Measurements from ENCODE around the gene MAP1LC3B2. TPM values are rescaled to one million over a fixed set of nuclear protein-coding genes. Genes with fewer than 3 reads are reported as not detected.
A peak's percentile ranks its signal among the peaks of the same experiment; 100 is the strongest.

Gene MAP1LC3B2
- total RNA-seq, 1 donor from 2014 or later: 4.4 TPM

DNA sequence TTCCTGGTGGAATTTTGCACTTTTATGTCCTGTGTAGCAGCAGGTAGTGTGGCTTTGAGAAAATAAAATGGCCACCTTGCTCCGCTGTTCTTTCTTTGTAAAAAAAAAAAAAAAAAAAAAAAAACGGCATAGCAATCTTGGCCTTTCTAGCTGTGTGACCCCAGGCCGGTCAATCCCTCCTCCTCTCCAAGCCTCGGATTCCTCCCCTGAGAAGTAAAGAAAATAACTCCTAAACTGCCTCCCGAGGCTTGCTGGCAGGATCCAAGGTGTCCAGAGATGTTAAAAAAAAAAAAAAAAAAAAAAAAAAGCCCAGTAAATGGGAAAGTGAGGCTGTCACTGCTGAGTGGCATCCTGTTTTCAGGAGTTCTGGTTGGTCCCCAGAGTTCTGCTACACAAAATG is 23.9 kb upstream of the MAP1LC3B2 start:
- intact Hi-C loops (cut with DNase I): no loop called here
- no peak for ATAC-seq
- no peak for DNase-seq (ENCODE audit: low spot score)

DNA sequence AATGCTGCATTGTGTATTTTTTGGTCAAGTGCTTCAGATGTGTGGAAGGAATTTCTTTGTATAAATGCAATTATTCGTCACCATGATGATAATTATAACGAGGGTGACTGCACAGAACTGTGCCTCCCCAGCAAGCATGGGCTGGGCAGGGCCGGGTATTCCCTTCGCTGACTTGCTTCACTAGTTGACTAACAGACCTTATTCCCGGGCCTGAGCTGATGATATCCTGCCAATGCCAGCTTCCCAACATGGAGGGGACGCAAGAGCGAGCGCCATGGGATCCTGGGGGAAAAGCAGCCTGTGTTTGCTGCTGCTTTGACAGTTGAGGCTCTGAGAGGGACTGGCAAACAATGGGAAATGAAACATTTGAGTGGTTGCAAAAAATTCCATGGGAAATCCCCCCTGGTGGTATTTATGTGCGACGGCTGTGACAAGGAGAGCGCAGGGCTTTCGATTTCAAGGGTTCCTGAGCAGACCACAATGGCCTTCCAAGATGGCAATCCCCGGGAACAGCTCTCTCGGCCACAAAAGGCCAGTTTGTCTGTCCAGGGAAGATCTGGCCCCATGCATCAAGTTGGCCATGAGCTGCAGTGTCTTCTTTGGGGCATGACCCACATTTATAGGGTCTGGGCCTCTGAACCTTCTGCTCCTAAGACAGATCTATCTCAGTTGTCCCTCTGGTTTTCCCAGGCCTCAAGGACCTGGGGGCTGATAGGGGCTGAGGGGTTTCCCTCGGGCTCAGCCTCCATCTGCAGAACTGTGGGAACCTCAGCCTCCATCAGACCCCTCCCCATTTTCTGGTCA is 21.9 kb upstream of the MAP1LC3B2 start:
- intact Hi-C loops (cut with DNase I): no loop called here
- DNase-seq (ENCODE audit: low spot score): no peak
- ATAC-seq: no peak

DNA sequence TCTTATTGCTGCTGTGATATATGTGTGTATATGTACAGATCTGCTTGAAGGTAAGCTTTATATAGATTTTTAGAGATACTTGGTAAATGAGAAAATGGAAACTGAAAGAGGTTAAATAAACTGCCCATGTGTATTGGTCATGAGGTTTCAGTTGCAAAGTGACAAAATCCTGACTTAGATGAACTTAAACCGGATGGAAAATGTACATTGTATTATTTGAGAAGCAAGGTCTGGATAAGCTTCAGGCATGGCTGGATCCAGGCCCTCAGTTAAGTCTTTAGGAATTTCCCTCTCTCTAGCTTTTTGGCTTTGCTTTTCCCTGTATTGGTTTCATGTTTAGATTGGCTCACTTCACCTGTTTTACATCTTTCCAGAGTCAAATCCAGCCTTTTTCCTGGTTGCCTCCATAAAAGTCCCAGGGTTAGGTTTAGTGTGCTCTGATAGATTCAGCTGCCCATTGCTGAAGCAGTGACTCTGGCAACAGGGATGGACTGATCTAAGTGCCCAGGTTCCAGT is 21.0 kb upstream of the MAP1LC3B2 start:
- DNase-seq (ENCODE audit: low spot score) (no peak), ATAC-seq (no peak)
- intact Hi-C loops (cut with DNase I): no loop called here

DNA sequence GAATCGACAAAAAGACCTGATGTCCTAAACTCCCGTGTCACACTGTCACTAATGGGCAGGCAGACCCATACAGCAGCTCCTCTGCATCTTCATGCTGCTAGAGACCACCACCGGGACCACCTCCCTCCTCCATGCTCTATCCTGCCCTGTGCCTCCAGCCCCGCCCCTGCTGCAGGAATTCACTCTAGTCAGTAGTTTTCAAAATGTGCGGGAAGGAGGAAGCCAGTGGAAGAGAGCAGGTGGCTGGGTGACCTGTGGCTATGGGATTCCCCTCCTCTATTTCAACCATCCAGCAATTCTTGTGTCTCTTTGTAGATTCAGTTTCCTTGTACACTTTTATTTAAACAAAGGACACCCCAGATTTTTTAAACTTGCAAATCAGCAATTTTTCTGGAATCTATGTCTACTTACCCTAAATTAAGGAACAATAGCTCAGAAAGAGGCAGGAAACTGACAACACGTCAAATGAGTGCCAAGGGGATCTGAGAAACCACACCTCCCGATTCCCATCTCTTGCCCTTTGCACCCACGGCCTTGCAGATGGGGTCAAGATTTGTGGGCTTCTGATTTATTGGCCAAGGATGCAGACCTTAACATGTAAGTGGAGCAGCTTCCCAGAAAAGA is 20.4 kb upstream of the MAP1LC3B2 start:
- intact Hi-C loops (cut with DNase I): no loop called here
- ATAC-seq (no peak), DNase-seq (ENCODE audit: low spot score) (no peak)

DNA sequence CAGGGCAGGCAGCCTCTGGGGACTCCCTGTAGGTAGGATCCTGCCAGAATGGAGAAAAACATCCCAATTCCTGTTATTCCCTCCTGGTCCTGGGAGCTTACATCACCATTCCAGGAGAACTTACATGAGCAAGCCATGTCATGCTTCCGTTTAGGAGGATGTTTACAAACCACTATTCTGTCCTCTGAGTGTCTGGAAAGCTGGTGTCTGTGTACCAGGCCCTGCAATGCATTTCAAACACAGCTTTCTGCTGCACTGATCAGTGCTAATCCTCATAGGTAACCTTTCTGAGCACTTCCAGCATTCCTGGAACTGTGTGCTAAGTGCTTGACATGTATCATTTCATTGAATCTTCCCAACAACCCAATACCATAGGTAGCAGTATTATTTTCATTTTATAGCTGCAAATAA is 19.8 kb upstream of the MAP1LC3B2 start:
- intact Hi-C loops (cut with DNase I): no loop called here
- DNase-seq (ENCODE audit: low spot score) (no peak), ATAC-seq (peak; percentile 47)

DNA sequence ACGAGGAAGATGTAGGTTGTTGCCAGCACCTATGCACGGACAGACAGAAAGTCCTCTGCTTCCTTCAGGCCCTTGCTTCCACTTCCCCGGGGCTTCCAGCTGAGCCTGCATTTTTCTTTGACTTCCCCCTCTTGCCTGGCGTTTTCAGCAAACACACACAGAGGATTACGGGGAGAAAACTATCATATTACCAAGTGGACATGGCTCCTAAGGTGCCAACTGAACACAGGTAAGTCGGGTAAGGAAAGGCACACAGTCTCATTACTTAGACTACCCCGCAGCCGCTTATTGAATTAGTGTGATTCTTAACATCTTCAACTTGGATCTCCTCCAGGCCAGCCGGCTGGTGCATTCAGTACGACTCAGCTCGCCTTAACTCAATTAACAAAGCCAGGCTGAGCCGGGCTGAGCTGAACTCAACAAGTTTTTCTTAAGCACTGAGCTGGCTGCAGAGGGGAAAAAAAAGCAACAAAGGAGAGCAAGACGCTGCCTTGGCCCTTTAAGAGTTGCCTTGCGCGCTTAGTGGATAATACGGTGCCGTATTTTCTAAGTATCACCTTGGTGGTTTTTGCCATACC is 19.2 kb upstream of the MAP1LC3B2 start:
- peak; percentile 33 for ATAC-seq
- intact Hi-C loops (cut with DNase I): no loop called here
- DNase-seq (ENCODE audit: low spot score): peak; percentile 76

DNA sequence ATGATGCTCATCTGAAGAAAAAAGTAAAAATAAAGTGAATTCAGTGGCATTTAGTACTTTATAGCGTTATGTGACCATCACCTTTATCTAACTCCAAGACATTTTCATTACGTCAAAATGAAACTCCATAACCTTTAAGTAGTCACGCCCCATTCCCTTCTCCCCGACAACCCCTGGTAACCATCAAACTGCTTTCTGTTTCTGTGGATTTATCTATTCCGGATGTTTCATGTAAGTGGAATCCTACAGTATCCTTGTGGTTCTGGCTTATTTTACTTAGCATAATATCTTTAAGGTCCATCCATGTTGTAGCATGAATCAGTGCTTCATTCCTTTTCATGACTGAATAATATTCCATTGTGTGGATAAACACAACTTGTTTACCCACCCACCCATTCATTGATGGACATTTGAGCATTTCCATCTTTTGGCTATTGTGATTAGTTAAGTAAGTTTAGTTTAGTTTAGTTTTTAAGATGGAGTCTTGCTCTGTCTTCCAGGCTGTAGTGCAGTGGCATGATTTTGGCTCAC is 18.5 kb upstream of the MAP1LC3B2 start:
- ATAC-seq: no peak
- intact Hi-C loops (cut with DNase I): no loop called here
- no peak for DNase-seq (ENCODE audit: low spot score)

DNA sequence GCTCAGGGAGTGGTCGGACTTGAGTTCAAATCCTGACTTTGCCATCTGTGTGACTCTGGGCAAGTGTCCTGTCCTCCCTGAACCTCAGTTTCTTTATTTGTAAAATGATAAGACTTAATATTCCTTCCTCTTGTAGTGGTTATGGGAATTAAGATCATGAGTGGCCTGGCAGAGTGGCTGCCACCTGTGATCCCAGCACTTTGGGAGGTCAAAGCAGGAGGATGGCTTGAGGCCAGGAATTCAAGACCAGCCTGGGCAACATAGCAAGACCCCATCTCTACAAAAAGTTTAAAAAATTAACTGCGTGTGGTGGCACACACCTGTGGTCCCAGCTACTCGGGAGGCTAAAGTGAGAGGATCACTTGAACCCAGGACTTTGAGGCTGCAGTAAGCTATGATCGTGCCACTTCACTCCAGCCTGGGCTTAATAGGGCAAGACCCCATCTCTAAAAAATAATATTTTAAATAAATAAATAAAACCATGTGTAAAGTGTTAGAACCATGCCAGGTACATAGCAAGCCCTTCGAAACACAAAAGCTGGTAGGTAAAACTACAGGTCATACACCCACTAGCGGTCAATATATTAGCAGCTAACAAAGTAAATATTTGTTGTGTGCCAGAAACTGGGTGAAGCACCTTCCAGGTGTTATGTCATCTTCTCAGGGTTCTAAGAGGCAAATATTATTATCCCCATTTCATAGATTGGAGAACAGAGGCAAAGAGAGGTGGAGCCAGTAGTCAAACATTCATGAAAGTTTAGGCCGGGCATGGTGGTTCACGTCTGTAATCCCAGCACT is 17.4 kb upstream of the MAP1LC3B2 start:
- ATAC-seq (no peak), DNase-seq (ENCODE audit: low spot score) (no peak)
- intact Hi-C loops (cut with DNase I): no loop called here

DNA sequence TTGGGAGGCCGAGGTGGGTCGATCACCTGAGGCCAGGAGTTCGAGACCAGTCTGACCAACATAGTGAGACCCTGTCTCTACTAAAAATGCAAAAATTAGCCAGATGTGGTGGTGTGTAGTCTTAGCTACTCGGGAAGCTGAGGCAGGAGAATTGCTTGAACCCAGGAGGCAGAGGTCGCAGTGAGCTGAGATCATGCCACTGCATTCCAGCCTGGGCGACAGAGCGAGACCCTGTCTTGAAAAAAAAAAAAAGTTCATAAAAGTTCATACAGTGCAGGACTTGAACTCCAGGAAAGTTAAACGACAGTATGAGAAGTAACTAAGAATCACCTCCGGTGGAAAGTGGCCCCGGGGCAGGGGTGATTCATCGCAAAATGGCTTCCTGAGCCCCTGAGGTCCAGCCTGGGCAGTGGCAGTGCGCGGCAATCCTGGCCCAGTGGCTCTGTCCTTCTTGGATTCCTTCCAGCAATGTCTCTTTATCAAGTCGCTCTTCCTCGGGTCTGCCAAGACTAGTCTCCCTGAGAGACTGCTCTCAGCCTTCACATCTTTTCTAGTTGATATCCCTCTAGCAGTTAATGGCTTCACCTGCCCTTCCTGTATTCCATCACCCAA is 16.7 kb upstream of the MAP1LC3B2 start:
- DNase-seq (ENCODE audit: low spot score) (no peak), ATAC-seq (no peak)
- intact Hi-C loops (cut with DNase I): no loop called here

DNA sequence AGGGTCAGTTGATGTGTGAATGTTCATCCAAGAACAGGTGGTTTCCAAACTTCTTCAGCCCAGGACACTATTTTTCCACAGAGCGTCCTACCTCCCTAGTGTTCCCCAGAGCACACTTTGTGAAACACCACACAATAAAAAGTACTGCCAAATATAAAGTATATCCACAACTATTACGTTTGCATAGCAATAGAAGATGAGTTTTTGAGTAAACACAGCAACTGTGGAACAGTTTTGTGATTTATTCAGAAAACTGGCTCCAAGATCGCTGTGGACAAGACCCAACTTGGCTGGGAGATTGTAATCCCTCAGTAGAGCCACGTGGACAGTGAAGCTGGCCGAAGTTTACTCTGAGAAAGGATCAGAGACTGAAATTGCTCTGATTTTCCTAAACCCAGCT is 14.5 kb upstream of the MAP1LC3B2 start:
- ATAC-seq (peak; percentile 85), DNase-seq (ENCODE audit: low spot score) (peak; percentile 70)
- intact Hi-C loops (cut with DNase I): no loop called here

DNA sequence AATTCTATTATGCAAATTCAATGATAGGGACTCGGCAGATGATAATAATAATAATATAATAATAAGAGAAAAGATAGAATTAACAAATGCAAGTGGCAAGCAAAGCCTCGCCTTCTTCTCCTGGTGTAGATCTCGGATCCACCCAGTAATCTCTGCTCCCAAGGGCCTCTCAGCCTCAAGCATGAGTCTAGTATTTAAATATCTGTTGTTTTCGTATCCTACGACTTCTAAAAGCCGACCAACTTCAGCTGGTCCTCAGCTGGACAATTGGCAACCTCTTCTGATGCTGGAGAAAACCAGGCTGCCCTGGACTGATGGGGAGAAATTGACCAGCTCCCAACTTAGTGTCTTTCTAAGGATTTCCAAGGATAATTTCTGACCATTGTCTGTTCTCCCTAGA is 14.0 kb upstream of the MAP1LC3B2 start:
- no peak for ATAC-seq
- no peak for DNase-seq (ENCODE audit: low spot score)
- intact Hi-C loops (cut with DNase I): no loop called here

DNA sequence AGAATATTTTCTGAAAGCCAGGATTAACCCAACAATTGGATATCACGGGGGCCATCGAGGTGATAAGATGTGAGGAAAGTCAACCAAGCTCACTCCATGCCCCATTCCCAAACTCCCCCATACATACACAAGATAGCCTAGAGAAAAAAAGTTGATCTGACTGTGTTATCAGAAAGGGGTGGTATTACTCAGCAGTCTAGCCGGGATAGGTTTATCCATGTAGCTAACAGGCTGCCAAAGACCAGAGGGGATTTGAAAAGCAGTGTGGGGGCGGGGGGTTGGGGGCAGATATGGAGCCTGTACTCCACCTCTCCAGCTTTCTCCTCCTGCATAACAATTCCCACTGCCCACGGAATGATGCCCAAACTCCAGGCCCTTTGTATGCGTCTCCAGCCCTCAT is 13.2 kb upstream of the MAP1LC3B2 start:
- DNase-seq (ENCODE audit: low spot score): no peak
- intact Hi-C loops (cut with DNase I): no loop called here
- ATAC-seq: no peak

DNA sequence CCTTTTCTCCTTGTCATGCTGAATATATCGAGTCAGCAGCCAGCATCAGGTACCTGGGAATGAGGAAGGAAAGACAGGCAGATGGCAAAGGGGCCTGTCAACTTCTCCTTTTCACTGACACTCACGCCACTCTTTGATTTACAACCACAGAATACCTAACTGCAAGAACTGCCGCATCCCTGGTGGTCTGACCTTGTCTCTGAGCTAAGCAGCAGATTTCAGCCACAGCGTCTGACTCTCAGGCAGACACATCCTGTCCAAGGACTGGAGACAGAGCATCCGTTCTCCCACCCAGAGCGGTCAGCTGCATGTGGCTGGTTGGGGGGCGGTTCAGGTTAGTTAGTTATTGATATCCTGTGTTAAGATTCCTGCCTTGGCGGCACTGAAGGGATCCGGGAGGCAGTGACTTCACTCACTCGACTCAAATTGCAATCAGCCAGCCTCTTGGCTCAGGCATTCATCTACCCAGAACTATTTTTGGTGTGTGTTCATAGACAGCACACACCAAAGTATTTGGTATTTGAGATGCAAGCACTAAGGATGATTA is 11.2 kb upstream of the MAP1LC3B2 start:
- ATAC-seq: no peak
- DNase-seq (ENCODE audit: low spot score): no peak
- intact Hi-C loops (cut with DNase I): no loop called here

DNA sequence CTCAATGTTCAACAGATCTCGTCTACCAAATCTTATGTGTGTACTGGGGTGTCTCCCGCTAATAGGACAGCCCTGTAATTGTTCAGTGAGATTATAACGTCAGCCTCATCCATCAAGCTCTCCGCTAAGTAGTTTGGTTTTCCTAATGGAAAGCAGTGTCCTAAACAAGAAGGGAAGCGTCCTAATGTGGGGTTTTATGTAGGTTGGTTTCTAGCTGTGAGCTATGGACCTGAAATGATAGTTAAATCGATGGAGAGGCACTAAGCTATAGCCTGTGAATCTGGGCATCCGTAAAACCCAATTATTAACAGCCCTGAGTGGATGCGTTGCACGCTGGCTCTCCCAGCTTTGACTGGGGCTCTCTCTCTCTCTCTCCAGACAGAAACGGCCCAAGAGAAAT is 9.2 kb upstream of the MAP1LC3B2 start:
- intact Hi-C loops (cut with DNase I): no loop called here
- no peak for DNase-seq (ENCODE audit: low spot score)
- no peak for ATAC-seq

DNA sequence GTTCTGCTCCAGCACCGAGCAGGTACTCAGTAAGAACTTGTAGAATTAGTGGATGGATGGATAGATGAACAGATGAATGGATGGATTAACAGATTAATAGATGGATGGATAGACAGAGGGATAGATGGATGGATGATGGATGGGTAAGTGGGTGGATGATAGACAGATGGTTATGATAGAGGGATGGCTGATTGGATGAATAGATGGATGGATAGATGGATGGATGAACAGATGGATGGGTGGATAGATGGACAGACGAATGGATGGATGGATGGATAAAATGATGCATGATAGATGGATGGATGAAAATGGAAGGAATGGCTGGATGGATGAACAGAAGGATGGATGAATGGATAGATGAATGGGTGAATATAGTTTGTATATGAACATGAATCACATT is 8.0 kb upstream of the MAP1LC3B2 start:
- DNase-seq (ENCODE audit: low spot score) (no peak), ATAC-seq (no peak)
- intact Hi-C loops (cut with DNase I): no loop called here

DNA sequence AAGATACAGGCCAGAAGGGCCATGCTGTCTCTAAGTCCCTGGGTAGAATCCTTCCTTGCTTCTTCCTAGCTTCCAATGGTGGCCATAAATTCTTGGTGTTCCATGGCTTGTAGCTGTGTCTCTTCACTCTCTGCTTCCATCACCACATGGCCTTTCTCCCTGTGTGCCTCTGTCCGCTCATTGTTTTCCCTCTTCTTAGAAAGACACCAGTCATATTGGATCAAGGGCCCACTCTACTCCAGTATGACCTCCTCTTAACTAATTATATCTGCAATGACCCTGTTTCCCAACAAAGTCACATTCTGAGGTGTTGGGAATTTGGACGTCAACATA is 7.6 kb upstream of the MAP1LC3B2 start:
- DNase-seq (ENCODE audit: low spot score) (no peak), ATAC-seq (no peak)
- intact Hi-C loops (cut with DNase I): no loop called here

DNA sequence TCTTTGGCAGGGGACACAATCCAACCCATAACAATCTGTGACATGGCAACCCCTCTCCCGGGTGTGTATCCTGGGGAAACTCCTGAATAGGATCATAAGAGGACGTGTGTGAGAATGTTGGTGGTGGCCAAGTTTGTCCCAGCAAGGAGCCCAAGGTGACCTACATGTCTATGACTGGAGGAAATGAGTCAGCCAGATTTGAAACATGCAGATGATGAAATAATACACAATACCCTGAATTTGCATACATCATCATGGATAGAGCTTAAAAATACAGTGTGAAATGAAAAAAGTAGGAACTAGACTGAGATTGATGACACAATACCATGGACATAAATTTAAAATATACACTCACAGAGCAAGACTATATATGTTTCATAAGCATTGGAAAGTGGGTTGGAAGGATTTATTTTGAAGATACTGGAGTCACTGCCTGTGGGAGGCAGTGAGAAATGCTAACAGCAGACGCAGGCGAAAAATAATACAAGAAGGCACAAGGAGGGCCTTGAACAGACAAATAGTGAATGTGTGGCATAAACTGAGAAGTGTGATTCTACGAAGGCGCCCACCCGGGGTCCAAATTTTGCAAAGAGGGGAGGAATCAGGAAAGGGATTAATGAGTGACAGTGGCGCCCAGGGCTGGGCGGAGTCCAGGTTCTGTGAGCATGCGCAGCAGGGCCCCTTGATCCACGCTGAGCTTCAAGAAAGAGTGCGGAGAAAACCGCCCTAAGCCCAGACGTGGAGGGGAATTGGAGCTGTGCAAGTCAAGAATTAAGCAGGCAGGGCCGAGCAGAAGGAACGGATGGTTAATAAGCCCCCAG is 7.0 kb upstream of the MAP1LC3B2 start:
- DNase-seq (ENCODE audit: low spot score): no peak
- intact Hi-C loops (cut with DNase I): no loop called here
- no peak for ATAC-seq

DNA sequence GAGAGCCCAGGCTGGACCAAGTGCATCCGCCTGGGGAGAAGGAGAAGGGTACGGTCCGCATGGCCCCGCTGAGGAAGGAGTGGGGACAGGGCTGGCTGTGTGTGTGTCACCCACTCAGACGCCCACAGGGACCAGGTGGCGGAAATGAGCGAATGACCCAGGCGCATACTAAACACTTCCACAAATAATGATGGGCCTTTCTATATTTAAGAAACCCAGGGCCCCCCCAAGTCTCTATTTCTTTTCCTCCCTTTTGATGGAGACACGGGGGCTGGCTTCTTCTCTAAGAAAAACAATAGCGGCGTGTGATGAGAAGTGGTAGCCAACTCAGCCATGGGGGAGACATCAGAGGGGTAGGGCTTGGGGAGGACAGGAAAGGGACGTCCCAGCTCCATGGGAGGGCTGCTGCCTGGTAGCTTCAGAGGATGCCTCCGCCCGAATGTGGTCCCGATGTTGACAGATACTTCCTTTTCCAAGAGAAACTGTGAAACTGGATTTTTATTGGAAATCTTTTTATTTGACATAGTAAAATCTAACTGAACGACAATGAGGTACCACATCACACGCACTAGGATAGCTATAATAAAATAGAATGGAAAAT is 6.3 kb upstream of the MAP1LC3B2 start:
- intact Hi-C loops (cut with DNase I): no loop called here
- DNase-seq (ENCODE audit: low spot score) (no peak), ATAC-seq (no peak)

Data from sciatic nerve (tissue), 2 donors.